Measurements from ENCODE around the gene RFNG.

The RFNG gene

GRCh38 chr17:82081546-82081945, 29.9 kb upstream of the RFNG start:
- Histone ChIP-seq H3K9ac (ENCODE audit: low read length) (no peak overlapping the region), H3K27ac (ENCODE audit: low read depth, low read length) (no peak overlapping the region), H3K27me3 (ENCODE audit: control insufficient read depth, insufficient read depth, low read length) (no peaks in the 10 kb centered on the region), H3K4me1 (ENCODE audit: control insufficient read depth, insufficient read depth, low read length) (no peaks in the 10 kb centered on the region), H3K36me3 (ENCODE audit: control insufficient read depth, insufficient read depth, low read length) (peaks cover 85% of the 10 kb centered on the region), H3K9me3 (ENCODE audit: control insufficient read depth, insufficient read depth, low read depth, low read length) (no peaks in the 10 kb centered on the region), H3K4me3 (ENCODE audit: low read depth, low read length) (no peak overlapping the region)

- no peaks in the 10 kb centered on the region for H3K27me3 ChIP-seq (ENCODE audit: control insufficient read depth, insufficient read depth, low read length)
- peaks cover 78% of the 10 kb centered on the region for H3K36me3 ChIP-seq (ENCODE audit: control insufficient read depth, insufficient read depth, low read length)
- H3K27ac ChIP-seq (ENCODE audit: low read depth, low read length): no peak overlapping the region
- no peak overlapping the region for H3K4me3 ChIP-seq (ENCODE audit: low read depth, low read length)
- H3K9me3 ChIP-seq (ENCODE audit: control insufficient read depth, insufficient read depth, low read depth, low read length): no peaks in the 10 kb centered on the region
- H3K4me1 ChIP-seq (ENCODE audit: control insufficient read depth, insufficient read depth, low read length): no peaks in the 10 kb centered on the region
- H3K9ac ChIP-seq (ENCODE audit: low read length): no peak overlapping the region
Observed at GRCh38 chr17:82080789-82081464, 29.3 kb upstream of the RFNG start.

- no peaks in the 10 kb centered on the region for H3K4me1 ChIP-seq (ENCODE audit: control insufficient read depth, insufficient read depth, low read length)
- H3K4me3 ChIP-seq (ENCODE audit: low read depth, low read length): no peak overlapping the region
- H3K27me3 ChIP-seq (ENCODE audit: control insufficient read depth, insufficient read depth, low read length): no peaks in the 10 kb centered on the region
- H3K36me3 ChIP-seq (ENCODE audit: control insufficient read depth, insufficient read depth, low read length): peaks cover 71% of the 10 kb centered on the region
- no peaks in the 10 kb centered on the region for H3K9me3 ChIP-seq (ENCODE audit: control insufficient read depth, insufficient read depth, low read depth, low read length)
- no peak overlapping the region for H3K9ac ChIP-seq (ENCODE audit: low read length)
- H3K27ac ChIP-seq (ENCODE audit: low read depth, low read length): no peak overlapping the region
Observed at GRCh38 chr17:82080048-82080788, 28.6 kb upstream of the RFNG start.

GRCh38 chr17:82079001-82079677, 27.5 kb upstream of the RFNG start:
- Histone ChIP-seq H3K9ac (ENCODE audit: low read length) (no peak overlapping the region), H3K4me1 (ENCODE audit: control insufficient read depth, insufficient read depth, low read length) (no peaks in the 10 kb centered on the region), H3K36me3 (ENCODE audit: control insufficient read depth, insufficient read depth, low read length) (peaks cover 60% of the 10 kb centered on the region), H3K27me3 (ENCODE audit: control insufficient read depth, insufficient read depth, low read length) (no peaks in the 10 kb centered on the region), H3K4me3 (ENCODE audit: low read depth, low read length) (no peak overlapping the region), H3K9me3 (ENCODE audit: control insufficient read depth, insufficient read depth, low read depth, low read length) (no peaks in the 10 kb centered on the region), H3K27ac (ENCODE audit: low read depth, low read length) (no peak overlapping the region)

- H3K4me1 ChIP-seq (ENCODE audit: control insufficient read depth, insufficient read depth, low read length): no peaks in the 10 kb centered on the region
- H3K9ac ChIP-seq (ENCODE audit: low read length): no peak overlapping the region
- H3K27ac ChIP-seq (ENCODE audit: low read depth, low read length): no peak overlapping the region
- no peak overlapping the region for H3K4me3 ChIP-seq (ENCODE audit: low read depth, low read length)
- H3K27me3 ChIP-seq (ENCODE audit: control insufficient read depth, insufficient read depth, low read length): no peaks in the 10 kb centered on the region
- peaks cover 53% of the 10 kb centered on the region for H3K36me3 ChIP-seq (ENCODE audit: control insufficient read depth, insufficient read depth, low read length)
- H3K9me3 ChIP-seq (ENCODE audit: control insufficient read depth, insufficient read depth, low read depth, low read length): no peaks in the 10 kb centered on the region
Observed at GRCh38 chr17:82078433-82078832, 26.8 kb upstream of the RFNG start.

- no peak overlapping the region for H3K4me3 ChIP-seq (ENCODE audit: low read depth, low read length)
- H3K9me3 ChIP-seq (ENCODE audit: control insufficient read depth, insufficient read depth, low read depth, low read length): no peaks in the 10 kb centered on the region
- H3K27me3 ChIP-seq (ENCODE audit: control insufficient read depth, insufficient read depth, low read length): no peaks in the 10 kb centered on the region
- H3K9ac ChIP-seq (ENCODE audit: low read length): no peak overlapping the region
- peaks cover 47% of the 10 kb centered on the region for H3K36me3 ChIP-seq (ENCODE audit: control insufficient read depth, insufficient read depth, low read length)
- H3K27ac ChIP-seq (ENCODE audit: low read depth, low read length): no peak overlapping the region
- no peaks in the 10 kb centered on the region for H3K4me1 ChIP-seq (ENCODE audit: control insufficient read depth, insufficient read depth, low read length)
Observed at GRCh38 chr17:82077617-82078358, 26.2 kb upstream of the RFNG start.

- H3K36me3 ChIP-seq (ENCODE audit: control insufficient read depth, insufficient read depth, low read length): peaks cover 39% of the 10 kb centered on the region
- no peaks in the 10 kb centered on the region for H3K9me3 ChIP-seq (ENCODE audit: control insufficient read depth, insufficient read depth, low read depth, low read length)
- H3K27me3 ChIP-seq (ENCODE audit: control insufficient read depth, insufficient read depth, low read length): no peaks in the 10 kb centered on the region
- no peak overlapping the region for H3K4me3 ChIP-seq (ENCODE audit: low read depth, low read length)
- H3K27ac ChIP-seq (ENCODE audit: low read depth, low read length): no peak overlapping the region
- no peak overlapping the region for H3K9ac ChIP-seq (ENCODE audit: low read length)
- no peaks in the 10 kb centered on the region for H3K4me1 ChIP-seq (ENCODE audit: control insufficient read depth, insufficient read depth, low read length)
Observed at GRCh38 chr17:82076785-82077591, 25.4 kb upstream of the RFNG start.

- no peak overlapping the region for H3K27ac ChIP-seq (ENCODE audit: low read depth, low read length)
- H3K9ac ChIP-seq (ENCODE audit: low read length): no peak overlapping the region
- H3K4me3 ChIP-seq (ENCODE audit: low read depth, low read length): no peak overlapping the region
Observed at GRCh38 chr17:82076018-82076784, 24.6 kb upstream of the RFNG start.

GRCh38 chr17:82073446-82073845, 21.8 kb upstream of the RFNG start:
- Histone ChIP-seq H3K36me3 (ENCODE audit: control insufficient read depth, insufficient read depth, low read length) (peaks cover 5% of the 10 kb centered on the region), H3K27ac (ENCODE audit: low read depth, low read length) (no peak overlapping the region), H3K9ac (ENCODE audit: low read length) (no peak overlapping the region), H3K27me3 (ENCODE audit: control insufficient read depth, insufficient read depth, low read length) (no peaks in the 10 kb centered on the region; the same call in 1 of the 2 replicates), H3K9me3 (ENCODE audit: control insufficient read depth, insufficient read depth, low read depth, low read length) (no peaks in the 10 kb centered on the region), H3K4me1 (ENCODE audit: control insufficient read depth, insufficient read depth, low read length) (no peaks in the 10 kb centered on the region), H3K4me3 (ENCODE audit: low read depth, low read length) (no peak overlapping the region)

More at GRCh38 chr17:82076018-82076784, 24.6 kb upstream of the RFNG start:
- H3K4me1 ChIP-seq (ENCODE audit: control insufficient read depth, insufficient read depth, low read length): no peaks in the 10 kb centered on the region
- no peaks in the 10 kb centered on the region for H3K27me3 ChIP-seq (ENCODE audit: control insufficient read depth, insufficient read depth, low read length)
- H3K9me3 ChIP-seq (ENCODE audit: control insufficient read depth, insufficient read depth, low read depth, low read length): no peaks in the 10 kb centered on the region
- H3K36me3 ChIP-seq (ENCODE audit: control insufficient read depth, insufficient read depth, low read length): peaks cover 32% of the 10 kb centered on the region

- no peaks in the 10 kb centered on the region for H3K36me3 ChIP-seq (ENCODE audit: control insufficient read depth, insufficient read depth, low read length)
- H3K9me3 ChIP-seq (ENCODE audit: control insufficient read depth, insufficient read depth, low read depth, low read length): no peaks in the 10 kb centered on the region
- H3K27ac ChIP-seq (ENCODE audit: low read depth, low read length): no peak overlapping the region
- H3K4me3 ChIP-seq (ENCODE audit: low read depth, low read length): no peak overlapping the region
- no peak overlapping the region for H3K9ac ChIP-seq (ENCODE audit: low read length)
- H3K27me3 ChIP-seq (ENCODE audit: control insufficient read depth, insufficient read depth, low read length): no peaks in the 10 kb centered on the region; the same call in 1 of the 2 replicates
- H3K4me1 ChIP-seq (ENCODE audit: control insufficient read depth, insufficient read depth, low read length): no peaks in the 10 kb centered on the region
Observed at GRCh38 chr17:82072827-82073226, 21.2 kb upstream of the RFNG start.
